Measurements from ENCODE around the gene MEI4. TPM values are rescaled to one million over a fixed set of nuclear protein-coding genes. Genes with fewer than 3 reads are reported as not detected.
"Not testable (repeated sequence)": the region's sequence is repeated elsewhere in the genome, so short reads cannot be mapped to it uniquely, and the experiment has no call there.

The MEI4 gene
- polyA plus RNA-seq, 1 donor from 2014 or later, result not detected

DNA sequence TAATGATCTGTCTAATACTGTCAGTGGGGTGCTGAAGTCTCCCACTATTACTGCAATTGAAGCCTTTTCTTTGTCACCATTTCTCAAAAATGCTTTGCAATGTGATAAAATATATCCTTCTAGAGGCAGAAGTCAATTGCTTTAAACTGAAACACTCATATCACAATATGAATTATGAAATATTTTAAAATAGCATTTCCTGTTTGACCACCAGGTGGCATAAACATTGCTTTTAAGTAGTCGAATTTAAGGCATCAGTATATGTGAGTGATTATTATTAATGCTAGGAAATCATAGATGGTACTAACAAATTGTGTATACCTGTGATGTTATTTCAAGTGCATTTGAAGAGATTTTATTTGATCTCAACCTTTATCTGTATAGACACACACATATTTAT is 87.5 kb downstream of the MEI4 start:
- no peak overlapping the region for H2AFZ ChIP-seq (ENCODE audit: low read depth, low read length)
- H3K79me2 ChIP-seq (replicated peaks; ENCODE audit: insufficient read depth, low read length), result no peaks in the 10 kb centered on the region
- no peaks in the 10 kb centered on the region for H3K27me3 ChIP-seq (ENCODE audit: insufficient read depth, low read depth, low read length)
- TF ChIP-seq TAF1 (IDR thresholded peaks at IDR 0.05; ENCODE audit: low read depth), result no peak
- no peak for TF ChIP-seq EZH2 (IDR thresholded peaks at IDR 0.05; ENCODE audit: borderline replicate concordance, insufficient read depth, low read length, poor library complexity, severe bottlenecking)
- TF ChIP-seq EP300 (conservative IDR thresholded peaks at IDR 0.05; ENCODE audit: poor library complexity, severe bottlenecking), result no peak
- no peak for TF ChIP-seq POLR2AphosphoS5 (IDR thresholded peaks at IDR 0.05)
- TF ChIP-seq REST (IDR thresholded peaks at IDR 0.05; ENCODE audit: borderline replicate concordance), result no peak
- TF ChIP-seq CTCF (IDR thresholded peaks at IDR 0.05; ENCODE audit: poor library complexity, severe bottlenecking), result peak; percentile 69
- TF ChIP-seq RAD21 (conservative IDR thresholded peaks at IDR 0.05), result peak; percentile 76
- peak; percentile 82 for TF ChIP-seq SMC3 (conservative IDR thresholded peaks at IDR 0.05; ENCODE audit: poor library complexity)
- no peak for TF ChIP-seq MXI1 (conservative IDR thresholded peaks at IDR 0.05; ENCODE audit: poor library complexity, severe bottlenecking)
- no peaks in the 10 kb centered on the region for H3K9me3 ChIP-seq (ENCODE audit: low read length)
- H3K36me3 ChIP-seq (ENCODE audit: insufficient read depth, low read length), result no peaks in the 10 kb centered on the region
- H3K4me2 ChIP-seq (ENCODE audit: low read length), result no peak overlapping the region
- H3F3A ChIP-seq (ENCODE audit: insufficient read depth, low read length, poor library complexity, severe bottlenecking), result no peaks in the 10 kb centered on the region
- H3K9ac ChIP-seq (ENCODE audit: low read length), result no peak overlapping the region
- H3K9me2 ChIP-seq (ENCODE audit: insufficient read depth, low read length), result no peaks in the 10 kb centered on the region
- no peak overlapping the region for H3K4me3 ChIP-seq (ENCODE audit: low read length)
- no peaks in the 10 kb centered on the region for H4K20me1 ChIP-seq (ENCODE audit: insufficient read depth)
- H3K27ac ChIP-seq (ENCODE audit: low read length), result no peak overlapping the region

GRCh38 chr6:77752156-77752555 is 99.3 kb downstream of the MEI4 start:
- H3K9ac ChIP-seq (ENCODE audit: low read length); H3K79me2 ChIP-seq (replicated peaks; ENCODE audit: insufficient read depth, low read length); H2AFZ ChIP-seq (ENCODE audit: low read depth, low read length); H3K36me3 ChIP-seq (ENCODE audit: insufficient read depth, low read length); H3K4me3 ChIP-seq (ENCODE audit: low read length); H3F3A ChIP-seq (ENCODE audit: insufficient read depth, low read length, poor library complexity, severe bottlenecking); H3K4me2 ChIP-seq (ENCODE audit: low read length); H3K9me3 ChIP-seq (ENCODE audit: low read length); H3K27me3 ChIP-seq (ENCODE audit: insufficient read depth, low read depth, low read length); H3K27ac ChIP-seq (ENCODE audit: low read length); H4K20me1 ChIP-seq (ENCODE audit: insufficient read depth); H3K9me2 ChIP-seq (ENCODE audit: insufficient read depth, low read length): not testable (repeated sequence)

DNA sequence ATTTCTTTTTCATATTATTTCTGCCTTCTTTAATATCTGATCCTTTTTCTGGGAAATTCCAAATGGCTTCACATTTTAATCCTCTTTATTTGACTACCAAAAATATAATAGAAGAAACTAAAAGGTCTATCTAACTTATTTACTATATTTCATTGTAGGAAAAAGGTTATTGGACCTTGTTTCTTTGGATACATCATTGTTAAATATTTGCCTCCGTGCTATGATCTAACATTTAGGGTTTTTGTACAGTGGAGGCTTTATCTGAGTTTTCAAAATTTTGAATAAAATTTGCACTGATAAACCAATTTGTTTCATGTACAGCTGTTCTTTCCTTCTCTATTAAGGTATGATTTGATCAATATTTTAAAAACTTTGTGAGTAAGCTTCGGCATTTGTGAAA is 109.5 kb downstream of the MEI4 start:
- no peak overlapping the region for H2AFZ ChIP-seq (ENCODE audit: low read depth, low read length)
- no peaks in the 10 kb centered on the region for H3K9me3 ChIP-seq (ENCODE audit: low read length)
- H3K4me2 ChIP-seq (ENCODE audit: low read length), result no peak overlapping the region
- H3K9me2 ChIP-seq (ENCODE audit: insufficient read depth, low read length), result no peaks in the 10 kb centered on the region
- H3K4me3 ChIP-seq (ENCODE audit: low read length), result no peak overlapping the region
- TF ChIP-seq EZH2 (IDR thresholded peaks at IDR 0.05; ENCODE audit: borderline replicate concordance, insufficient read depth, low read length, poor library complexity, severe bottlenecking), result no peak
- TF ChIP-seq TAF1 (IDR thresholded peaks at IDR 0.05; ENCODE audit: low read depth), result no peak
- no peak for TF ChIP-seq CTCF (IDR thresholded peaks at IDR 0.05; ENCODE audit: poor library complexity, severe bottlenecking)
- TF ChIP-seq SMC3 (conservative IDR thresholded peaks at IDR 0.05; ENCODE audit: poor library complexity), result no peak
- no peak for TF ChIP-seq EP300 (conservative IDR thresholded peaks at IDR 0.05; ENCODE audit: poor library complexity, severe bottlenecking)
- TF ChIP-seq REST (IDR thresholded peaks at IDR 0.05; ENCODE audit: borderline replicate concordance), result no peak
- no peak for TF ChIP-seq MXI1 (conservative IDR thresholded peaks at IDR 0.05; ENCODE audit: poor library complexity, severe bottlenecking)
- no peak for TF ChIP-seq POLR2AphosphoS5 (IDR thresholded peaks at IDR 0.05)
- no peak for TF ChIP-seq RAD21 (conservative IDR thresholded peaks at IDR 0.05)
- H3K9ac ChIP-seq (ENCODE audit: low read length), result no peak overlapping the region
- H3K36me3 ChIP-seq (ENCODE audit: insufficient read depth, low read length), result no peaks in the 10 kb centered on the region
- H3K79me2 ChIP-seq (replicated peaks; ENCODE audit: insufficient read depth, low read length), result no peaks in the 10 kb centered on the region
- no peaks in the 10 kb centered on the region for H4K20me1 ChIP-seq (ENCODE audit: insufficient read depth)
- H3F3A ChIP-seq (ENCODE audit: insufficient read depth, low read length, poor library complexity, severe bottlenecking), result no peaks in the 10 kb centered on the region
- H3K27me3 ChIP-seq (ENCODE audit: insufficient read depth, low read depth, low read length), result no peaks in the 10 kb centered on the region
- no peak overlapping the region for H3K27ac ChIP-seq (ENCODE audit: low read length)
